Measurements from ENCODE around the gene CHRNA9.
A peak's percentile ranks its signal among the peaks of the same experiment; 100 is the strongest.

The CHRNA9 gene

DNA sequence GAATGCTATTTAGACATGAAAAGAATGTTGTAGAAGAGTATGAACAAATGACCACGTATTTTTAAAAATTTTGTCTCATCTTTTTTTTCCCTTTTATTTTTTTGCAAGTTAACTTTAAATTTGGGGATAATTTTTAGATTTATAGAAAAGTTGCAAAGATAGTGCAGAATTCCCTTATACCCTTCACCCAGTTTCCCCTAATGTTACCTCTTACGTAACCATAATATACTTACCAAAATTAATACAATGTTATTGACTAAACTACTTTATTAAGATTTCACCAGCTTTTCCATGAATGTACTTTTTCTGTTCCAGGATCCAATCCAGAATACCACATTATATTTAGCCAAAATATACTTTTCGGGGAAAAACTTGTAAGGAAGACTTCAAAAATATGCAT, 12.3 kb downstream of the CHRNA9 start:
- DNase-seq: no peak

DNA sequence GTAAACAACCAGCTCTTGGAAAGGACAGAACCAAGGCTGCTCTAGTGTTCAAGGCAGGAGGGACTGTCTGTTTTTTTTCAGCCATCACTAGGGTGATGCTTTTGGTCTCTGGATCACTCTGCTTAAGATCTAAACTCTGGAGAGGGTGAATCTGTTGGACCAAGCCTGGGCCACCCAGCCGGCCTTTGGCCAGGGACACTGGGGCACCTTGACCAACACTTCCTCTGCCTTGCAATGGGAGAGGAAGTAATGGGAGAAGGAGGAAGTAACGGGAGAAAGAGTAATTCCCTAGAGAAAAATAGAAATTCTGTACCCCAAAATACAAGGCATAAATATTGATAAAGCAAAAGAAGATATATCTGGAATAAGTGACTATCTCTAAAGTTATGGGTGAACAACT, 12.9 kb downstream of the CHRNA9 start:
- peak; percentile 5 to 30 for DNase-seq

DNA sequence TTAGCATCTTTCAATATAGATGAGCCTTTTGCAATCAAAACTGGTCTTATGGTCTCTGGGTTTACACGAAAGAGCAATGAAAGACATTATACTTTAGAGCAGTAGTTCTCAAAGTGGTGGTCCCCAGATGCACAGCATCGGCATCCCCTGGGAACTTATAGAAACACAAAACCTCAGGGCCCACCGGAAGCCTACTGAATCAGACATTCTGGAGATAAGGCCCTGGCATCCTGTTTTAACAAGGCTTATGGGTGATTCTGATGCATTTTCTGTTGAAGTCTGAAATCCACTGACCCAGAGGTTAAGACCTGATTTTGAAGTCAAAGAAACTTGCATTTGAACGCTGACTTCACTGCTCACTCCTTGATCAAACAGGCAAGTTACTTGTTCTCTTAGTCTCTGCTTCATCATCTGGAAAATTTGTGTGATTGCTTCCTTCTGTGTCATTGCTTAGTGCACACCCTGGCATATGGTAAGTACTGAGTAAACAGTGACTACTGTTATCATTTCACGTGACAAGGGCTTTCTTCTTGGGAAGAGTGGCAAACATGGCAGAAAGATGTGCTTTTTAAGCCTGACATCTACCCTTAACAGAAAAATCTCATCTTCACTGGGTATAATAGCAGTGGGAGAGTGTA, 14.5 kb downstream of the CHRNA9 start:
- no peak for DNase-seq

DNA sequence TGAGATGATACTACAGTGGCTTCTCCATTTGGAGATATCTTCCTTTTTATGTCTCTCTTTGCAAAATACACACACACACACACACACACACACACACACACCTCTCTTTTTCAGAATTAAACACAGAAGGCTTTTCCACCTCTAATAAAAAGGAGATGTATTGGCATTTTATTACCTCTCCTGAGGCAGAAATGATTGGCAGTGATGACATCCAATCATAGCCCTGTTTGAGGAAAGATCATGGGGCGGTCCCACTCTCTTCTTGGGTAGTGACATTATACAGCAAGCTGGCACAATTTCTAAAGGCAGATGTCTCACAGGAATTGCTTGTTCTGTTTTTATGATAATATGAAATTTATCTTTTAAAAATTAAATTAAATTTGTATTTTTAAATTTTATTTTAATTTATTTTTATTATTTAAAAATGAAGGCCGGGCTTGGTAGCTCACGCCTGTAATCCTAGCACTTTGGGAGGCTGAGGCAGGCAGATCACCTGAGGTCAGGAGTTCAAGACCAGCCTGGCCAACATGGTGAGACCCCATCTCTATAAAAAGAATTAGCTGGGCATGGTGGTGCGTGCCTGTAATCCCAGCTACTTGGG, 15.6 kb downstream of the CHRNA9 start:
- DNase-seq: peak in 1 of 2 donors; percentile 34

DNA sequence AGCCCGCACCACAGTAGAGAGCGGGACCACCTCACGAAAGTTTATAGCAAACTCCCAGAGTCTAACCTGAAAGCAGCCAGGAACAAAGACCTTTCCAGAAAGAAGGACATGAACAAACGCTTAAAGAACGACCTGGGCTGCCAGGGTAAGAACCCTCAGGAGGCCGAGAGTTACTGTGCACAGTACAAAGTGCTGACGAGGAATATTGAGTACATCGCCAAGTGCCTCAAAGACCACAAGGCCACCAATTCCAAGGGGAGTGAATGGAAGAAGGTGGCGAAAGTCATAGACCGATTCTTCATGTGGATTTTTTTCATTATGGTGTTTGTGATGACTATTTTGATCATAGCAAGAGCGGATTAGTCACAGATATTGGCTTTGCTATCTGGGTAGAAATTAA, 19.0 kb downstream of the CHRNA9 start:
- DNase-seq: no peak

DNA sequence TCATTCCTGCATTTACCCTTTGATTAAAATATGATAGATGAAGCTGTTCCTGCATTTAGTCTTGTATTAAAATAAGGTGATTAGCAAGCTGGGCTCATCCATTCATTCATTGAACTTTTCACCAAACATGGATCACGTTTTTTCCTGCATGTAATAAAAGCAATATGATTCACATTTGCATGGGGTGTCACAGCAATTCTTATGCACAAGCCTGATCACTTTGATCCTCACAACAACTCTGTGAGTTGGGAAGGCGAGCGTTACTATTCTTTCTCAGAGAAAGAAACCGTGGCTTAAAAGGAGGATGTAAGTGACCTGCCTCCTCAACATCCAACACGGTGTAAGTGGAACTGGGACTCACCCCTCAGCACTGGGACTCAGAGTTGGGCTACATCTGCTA, 20.0 kb downstream of the CHRNA9 start:
- no peak for DNase-seq

DNA sequence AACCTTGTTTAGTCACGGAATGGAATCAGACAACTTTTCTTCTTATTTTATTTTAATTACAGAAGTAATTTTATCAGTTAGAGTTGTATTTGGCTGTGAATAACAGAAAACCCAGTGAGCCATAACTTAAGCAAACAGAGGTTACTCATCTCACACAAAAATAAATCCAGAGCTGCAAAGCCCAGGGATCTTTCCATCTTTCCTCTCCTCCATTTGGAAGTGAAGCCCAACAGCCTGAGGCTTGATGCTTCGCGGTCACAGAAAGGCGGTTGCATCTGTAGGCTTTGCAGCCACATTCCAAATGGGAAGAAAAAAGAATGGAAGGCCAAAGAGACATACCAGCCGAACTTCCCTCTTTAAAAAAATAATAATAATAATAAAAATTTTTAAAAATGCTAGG, 22.6 kb downstream of the CHRNA9 start:
- DNase-seq: no peak

DNA sequence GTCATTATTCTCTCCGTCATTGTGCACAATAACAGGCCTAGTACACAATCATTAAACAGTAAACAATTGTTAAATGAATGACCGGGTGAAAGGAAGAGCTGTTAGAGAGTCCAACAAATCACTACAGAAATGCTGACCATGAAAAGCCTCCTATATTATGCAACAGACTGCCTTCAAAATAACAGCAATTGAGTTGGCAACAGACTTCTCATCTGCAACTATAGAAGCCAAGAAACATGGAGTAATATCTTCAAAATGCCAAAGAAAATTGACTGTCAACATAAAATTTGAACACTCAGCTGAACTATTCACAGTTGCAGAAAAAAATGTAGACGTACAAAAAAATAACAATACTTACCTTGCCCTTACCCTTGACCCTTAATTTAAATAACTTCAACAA, 26.2 kb downstream of the CHRNA9 start:
- DNase-seq: no peak

DNA sequence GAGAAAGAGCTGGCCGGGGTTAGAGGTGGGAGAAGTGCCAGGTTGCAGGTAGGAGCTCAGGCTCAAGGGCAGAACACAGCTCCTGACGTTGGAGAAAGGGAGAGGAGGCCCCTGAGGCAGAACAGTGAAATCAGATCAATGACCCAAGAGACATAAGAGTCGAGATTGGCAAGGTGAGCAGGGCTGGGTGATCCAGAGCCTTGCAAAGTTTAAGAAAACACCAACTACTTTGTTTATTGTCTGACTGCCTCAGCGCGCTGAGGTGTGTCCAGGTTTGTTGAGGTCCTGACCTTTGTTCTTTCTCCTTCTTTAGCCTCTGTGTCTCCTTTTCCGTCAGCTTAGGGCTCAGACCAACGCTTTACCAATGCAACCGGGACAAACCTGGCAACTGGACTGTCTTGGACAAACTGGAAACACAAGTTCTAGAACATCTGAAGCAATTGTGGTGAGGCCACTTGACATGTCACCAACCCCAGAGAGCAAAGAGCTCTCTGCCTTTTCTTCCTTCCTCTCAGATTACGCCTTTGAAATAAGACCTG, 28.3 kb downstream of the CHRNA9 start:
- DNase-seq: no peak

DNA sequence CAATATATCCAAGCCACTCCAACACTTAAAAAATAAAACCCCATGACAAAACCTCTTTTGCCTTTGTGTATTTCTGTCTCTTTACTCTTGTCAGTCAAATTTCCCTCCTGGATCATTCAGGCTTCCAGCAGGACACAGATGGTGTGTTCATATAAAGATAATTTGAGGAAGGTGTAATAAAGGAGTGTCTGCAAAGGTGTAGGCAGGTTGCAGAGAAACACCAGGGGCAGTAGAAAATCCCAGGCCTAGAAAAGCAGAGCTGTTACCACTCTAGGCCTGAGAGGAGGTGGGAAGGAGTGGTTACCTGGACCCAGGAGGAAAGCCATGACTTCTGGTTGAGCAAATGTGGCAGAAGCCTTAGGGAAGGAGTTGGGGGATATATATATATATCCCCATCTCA, 28.8 kb downstream of the CHRNA9 start:
- DNase-seq: no peak

DNA sequence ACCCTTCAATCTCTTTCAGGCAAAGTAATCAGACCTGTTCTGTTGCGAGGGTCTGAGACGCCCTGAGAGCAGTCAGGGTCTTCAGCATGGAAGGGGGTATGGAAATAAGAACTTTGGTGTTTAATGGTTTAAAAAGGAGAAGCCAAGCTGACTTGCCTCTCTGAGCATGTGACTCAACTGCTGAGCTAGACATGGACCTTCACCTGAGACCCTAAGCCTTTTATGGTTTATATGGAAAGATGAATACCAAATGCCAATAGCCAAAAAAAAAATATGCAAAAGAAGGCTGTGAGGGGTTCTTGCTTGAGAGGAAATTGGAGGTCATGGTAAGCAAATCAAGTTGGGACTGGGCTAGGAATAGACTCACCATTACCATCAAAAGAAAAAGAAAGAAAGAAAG, 30.6 kb downstream of the CHRNA9 start:
- no peak for DNase-seq

DNA sequence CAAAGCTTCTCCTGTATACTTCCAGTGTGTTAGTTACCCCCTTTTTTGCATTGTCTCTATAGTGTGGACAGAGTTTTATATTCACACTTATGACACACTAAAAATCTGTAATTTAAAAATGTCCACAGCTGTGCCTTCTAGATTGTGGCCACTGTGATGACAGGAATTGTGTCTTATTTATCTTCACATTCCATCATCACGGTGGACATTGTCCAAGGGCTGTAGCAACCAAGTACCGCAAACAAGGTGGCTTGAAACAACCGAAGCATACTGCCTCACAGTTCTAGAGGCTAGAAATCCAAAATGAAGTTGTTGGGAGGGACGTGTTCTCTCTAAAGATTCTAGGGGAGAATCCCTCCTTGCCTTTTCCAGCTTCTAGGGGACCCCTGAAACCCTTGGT, 32.3 kb downstream of the CHRNA9 start:
- DNase-seq: no peak

DNA sequence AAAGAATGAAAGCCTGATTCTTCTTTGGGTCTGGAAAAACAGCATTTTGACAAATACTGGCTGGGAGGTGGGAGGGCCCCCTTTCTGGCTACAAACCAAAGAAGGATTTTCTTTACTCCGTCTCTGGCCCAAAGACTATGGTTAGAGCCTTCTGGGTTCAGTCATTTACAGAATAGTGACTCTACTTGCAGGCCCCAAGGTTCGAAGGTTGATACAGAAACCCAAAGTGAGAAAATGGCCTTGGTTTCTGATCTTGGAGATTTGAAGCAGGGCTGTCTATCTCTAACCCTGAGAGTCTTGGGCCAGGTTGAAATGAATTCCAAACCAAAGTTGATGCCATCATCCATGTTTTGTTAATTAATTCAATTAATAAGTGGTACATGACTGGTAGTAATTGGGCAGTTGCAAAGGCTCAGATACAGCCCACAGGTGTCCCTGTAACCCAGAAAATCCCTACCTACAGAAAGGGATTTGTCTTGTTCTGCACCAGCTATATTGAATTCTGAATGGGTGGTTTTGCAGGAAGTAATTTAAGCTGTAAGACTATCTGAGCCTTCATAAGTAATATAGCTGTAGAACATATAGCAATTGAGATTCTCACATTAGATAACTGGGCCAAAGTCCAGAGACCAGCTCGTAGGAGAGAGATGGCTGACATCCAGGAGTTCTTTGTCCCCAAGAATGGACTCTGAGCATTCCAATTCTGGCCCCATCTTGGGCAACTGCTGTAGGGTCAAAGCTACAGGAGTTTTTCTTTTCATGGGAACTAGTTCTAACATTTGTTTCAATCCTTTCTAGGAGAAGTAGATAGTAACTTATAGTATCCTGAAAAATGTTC, 34.5 kb downstream of the CHRNA9 start:
- DNase-seq: no peak

DNA sequence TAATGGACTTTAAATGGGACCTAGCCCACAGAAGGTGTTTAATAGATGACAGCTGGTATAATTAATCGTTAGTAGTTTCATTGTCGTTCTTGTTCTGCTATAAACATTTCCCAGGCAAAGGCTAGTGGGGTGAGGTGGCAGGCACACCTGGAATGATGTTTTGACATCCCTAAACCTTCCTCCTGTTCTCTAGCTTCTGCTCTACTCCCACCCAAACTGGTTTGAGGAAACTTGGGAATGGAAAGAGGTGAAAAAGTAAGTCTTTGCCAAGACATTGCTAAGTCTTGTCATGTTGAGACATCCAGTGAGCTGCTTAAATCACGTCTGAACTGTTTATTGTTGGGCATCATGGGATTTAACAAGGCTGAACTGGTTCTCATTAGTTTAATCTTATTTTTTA, 37.5 kb downstream of the CHRNA9 start:
- no peak for DNase-seq

DNA sequence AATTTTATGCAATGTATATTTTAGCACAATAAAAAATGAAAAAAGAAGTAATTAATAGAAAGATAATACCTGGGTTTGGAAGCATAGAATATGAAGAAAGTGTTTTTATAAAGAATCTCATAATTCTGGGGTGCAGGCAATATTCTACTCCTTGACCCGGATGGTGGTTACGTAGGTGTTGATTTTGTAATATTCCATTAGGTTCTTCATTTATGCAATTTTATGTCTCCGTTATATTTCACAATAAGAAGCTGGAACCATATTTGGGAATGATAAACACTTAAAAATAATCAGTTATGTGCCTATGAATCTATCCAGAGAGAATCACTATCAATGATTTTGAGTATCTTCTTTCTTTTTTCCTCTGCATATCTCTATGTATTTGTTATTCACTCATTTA, 38.5 kb downstream of the CHRNA9 start:
- DNase-seq: peak; percentile 28 to 71

DNA sequence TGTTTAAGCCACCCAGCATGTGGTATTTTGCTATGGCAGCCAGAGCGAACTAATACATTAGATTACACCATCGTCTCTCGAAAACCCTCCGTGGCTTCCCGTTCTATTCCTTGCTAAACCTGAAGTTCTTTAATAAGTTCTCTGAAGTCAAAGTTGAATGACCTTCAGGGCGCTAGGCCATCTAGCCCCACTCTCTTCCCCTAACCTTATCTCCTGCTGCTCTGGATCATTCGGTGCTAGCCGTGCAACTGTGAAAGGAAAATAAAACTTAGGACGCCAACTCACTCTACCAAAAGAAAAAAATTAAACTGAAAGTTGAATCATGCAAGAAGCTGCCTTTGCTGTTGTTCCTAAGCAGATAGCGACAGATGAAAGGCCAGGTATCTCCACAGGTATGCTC, 40.0 kb downstream of the CHRNA9 start:
- DNase-seq: no peak

DNA sequence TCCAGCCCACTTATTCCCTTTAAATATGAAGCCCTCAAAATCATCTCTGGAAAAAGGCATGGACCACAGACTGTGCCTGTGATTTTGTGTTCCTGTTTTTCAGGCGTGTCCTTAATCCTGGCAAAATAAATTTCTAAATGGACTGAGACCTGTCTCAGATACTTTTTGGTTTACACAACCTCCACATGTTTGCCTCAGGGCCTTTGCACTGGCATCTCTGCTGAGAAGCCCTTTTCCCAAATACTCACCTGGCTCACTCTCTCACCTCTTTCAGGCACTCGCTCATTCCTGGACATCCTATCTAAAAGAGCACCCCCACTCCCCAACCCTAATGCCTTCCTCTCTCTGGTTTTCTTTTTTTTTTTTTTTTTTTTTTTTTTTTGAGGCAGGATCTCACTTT, 40.5 kb downstream of the CHRNA9 start:
- no peak for DNase-seq

DNA sequence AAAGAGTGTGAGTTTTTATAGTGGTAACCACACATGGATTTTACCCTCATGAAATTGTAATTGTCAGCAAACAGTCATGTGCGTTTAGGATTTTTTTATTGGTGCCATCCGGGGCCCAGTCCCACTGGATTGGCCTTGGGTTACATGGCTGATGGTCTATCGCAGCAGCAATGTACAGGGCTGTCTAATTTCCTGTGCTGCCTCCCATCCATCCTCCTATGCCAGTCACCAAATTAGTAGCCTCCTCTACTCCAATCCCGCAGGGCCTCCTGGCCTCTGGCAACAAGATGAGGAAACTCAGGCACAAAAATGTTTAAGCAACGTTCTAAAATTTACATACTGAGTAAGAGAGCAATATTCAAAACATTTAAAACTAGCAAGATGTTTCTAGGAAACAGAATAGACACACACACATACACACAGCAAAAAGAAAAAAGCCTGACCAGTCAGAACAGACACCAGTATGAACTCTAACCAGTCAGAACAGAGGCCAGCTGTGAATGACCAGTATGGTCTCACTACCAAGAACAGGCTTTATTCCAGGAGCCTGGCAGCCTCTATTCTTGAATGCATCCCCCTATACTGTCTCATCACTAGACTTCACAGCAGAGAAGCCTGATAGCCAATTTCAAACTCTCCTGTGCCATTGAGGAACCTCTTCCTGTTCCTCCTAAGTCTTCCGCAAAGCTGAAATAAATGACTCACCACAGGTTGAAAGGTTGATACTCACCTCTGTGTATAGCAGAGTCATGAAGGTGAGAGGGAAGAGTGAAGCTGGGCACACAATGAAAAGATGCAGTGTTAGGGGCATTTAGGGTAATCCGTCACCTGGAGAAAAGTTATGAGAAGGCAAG, 42.6 kb downstream of the CHRNA9 start:
- DNase-seq: no peak

DNA sequence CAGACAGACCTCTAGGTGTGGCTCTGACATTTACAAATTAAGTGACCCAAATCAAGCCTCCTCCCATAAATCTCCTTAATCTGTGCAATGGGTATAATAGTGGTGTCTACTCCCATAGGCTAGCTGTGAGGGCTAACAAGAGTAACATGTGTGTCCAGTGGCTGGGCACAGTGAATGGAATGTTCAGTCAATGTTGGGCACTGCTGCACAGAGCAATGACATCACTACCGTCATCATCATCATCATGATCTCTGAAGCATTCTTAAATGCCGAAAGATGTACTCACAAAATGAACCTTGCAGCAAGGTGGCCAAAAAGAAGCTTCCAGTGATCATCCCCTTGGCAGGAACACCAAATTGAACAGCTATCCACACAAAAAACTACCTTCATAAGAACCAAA, 43.5 kb downstream of the CHRNA9 start:
- no peak for DNase-seq

DNA sequence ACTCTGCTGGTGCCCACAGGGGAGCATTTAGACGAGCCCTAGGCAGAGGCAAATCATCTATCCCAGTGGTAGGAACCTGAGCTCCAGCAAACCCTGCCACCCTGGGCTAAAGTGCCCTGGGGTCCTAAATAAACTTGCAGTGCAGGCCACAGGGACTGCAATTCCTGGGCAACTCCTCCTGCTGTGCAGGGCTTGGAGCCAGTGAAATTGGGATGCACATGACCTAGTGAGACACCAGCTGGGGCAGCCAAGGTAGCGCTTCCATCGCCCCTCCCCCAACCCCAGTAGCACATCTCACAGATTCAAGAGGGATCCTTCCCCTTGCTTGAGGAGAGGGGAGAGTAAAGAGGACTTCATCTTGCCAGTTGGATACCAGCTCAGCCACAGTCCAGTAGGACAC, 44.1 kb downstream of the CHRNA9 start:
- DNase-seq: no peak

DNA sequence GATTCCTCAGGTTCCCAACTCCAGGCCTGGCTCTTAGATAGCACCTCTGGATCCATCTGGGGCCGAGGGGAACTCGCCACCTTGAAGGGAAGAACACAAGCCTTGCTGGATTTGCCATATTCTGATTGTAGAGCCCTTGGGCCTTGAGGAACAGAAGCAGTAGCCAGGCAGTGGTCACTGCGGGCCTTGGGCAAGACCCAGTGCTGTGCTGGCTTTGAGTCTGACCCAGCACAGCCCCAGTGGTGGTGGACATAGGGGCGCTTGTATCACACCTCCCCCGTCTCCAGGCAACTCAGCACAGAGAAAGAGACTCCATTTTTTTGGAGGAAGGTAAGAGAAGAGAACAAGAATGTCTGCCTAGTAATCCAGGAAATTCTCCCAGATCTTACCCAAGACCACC, 45.5 kb downstream of the CHRNA9 start:
- no peak for DNase-seq

DNA sequence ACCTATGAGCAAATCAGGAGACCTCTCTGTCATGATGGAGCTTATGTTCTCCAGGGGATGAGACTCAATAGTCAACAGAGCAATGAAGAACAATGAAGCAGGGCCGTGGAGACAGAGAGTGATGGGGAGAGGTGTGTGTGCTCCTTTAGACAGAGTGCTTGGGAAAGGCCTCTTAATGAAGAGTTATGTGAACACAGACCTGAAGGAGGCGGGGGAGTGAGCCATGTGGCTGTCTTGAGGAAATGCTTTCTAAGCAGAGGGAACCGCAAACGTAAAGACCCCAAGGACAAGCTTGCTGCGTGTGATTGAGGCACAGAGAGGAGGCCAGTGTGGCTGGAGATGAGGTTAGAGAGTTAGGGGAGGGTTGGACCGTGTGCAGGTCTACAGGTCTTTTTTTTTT, 53.1 kb downstream of the CHRNA9 start:
- no peak for DNase-seq

DNA sequence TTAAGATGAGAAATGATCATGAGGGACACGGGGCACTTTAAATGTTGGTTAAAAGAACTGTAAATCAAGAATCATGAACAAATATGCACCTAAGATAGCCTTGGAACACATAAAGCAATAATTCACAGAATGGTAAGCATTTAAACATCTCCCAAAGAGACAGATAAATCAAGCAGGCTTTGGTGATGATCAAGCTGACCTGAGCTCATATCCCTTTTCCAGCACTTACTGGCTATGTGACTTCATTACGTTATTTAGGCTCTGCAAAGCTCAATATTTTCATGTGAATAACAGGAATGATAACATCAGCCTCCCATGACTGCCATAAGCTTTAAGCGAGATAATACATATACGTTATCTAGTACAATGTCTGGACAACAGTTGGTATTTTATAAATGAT, 54.9 kb downstream of the CHRNA9 start:
- DNase-seq: no peak
